Activated T-helper 1 cell treated with anti-CD3 and anti-CD28 coated beads, Interleukin-12 subunit alpha, Interleukin-12 subunit beta, Interleukin-2, Interleukin-4 antibody, amounts not matched to agents 30 ng/mL and 10 ng/mL and 1 ng/mL, durations not matched to agents 14 hours and 24 hours and 36 hours (primary cell): ENCODE measurements around the gene CYLD. TPM values are rescaled to one million over a fixed set of nuclear protein-coding genes. Genes with fewer than 3 reads are reported as not detected.
A peak's percentile ranks its signal among the peaks of the same experiment; 100 is the strongest.

ENCODE experiments used
- DNase-seq: peaks from one replicate; pipeline ENCODE4 v3.0.0; 2021; ENCODE audit warnings: low spot score
- H3K27ac Mint-ChIP-seq: one replicate; pipeline ENCODE4 v1.8.0; 2021; ENCODE audit warnings: mild to moderate bottlenecking, mixed read lengths
- H3K27me3 Mint-ChIP-seq: one replicate; pipeline ENCODE4 v1.8.0; 2022; ENCODE audit warnings: mild to moderate bottlenecking, moderate library complexity, mixed read lengths; ENCODE audit not compliant: insufficient read depth
- H3K36me3 Mint-ChIP-seq: one replicate; pipeline ENCODE4 v1.8.0; 2021; ENCODE audit warnings: low read depth, mixed read lengths
- H3K4me1 Mint-ChIP-seq: one replicate; pipeline ENCODE4 v1.8.0; 2021; ENCODE audit warnings: low read depth, mixed read lengths
- H3K4me3 Mint-ChIP-seq: one replicate; pipeline ENCODE4 v1.8.0; 2021; ENCODE audit warnings: mild to moderate bottlenecking, moderate library complexity, mixed read lengths
- H3K9me3 Mint-ChIP-seq: one replicate; pipeline ENCODE4 v1.8.0; 2021; ENCODE audit warnings: mixed read lengths
- intact Hi-C: fragments of 100-400 bp; cut with micrococcal nuclease; formaldehyde crosslinking; loops from one replicate; pipeline ENCODE4 v1.15.1; 2024
- total RNA-seq: library from RNA; stranded (reverse); gene quantifications from 2 replicates; pipeline ENCODE4 v1.2.3, GENCODE V29; 2022

Gene CYLD
- total RNA-seq, 1 donor from 2014 or later, result 219 TPM

DNA sequence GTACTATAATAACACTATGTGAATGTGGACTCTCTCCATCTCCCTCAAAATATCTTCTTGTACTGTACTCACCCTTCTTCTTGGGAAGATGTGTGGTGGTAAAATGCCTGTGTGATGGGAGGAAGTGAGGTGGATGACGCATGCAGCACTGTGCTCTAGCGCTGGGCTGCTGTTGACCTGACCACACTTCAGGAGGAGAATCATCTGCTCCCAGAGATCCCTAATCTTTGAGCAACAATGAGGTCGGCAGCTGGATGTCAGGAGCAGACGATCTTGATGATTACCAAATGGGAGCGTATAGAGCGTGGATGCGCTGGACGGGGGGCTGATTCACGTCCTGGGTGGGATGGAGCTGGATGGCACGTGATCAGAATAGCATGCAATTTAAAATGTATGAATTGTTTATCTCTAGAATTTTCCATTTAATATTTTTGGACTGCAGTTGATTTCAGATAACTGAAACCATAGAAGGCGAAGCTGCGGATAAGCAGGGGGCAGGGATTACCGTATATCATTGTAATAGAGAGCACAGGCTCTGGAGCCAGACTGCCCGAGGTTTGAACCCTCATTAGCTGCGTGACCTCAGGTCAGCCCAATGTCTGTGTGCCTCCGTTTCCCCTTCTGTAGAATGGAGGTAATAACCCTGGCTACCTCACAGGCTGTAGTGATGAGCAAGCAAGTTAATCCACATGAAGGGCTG lies 23.7 kb upstream of the CYLD start:
- Mint-ChIP-seq H3K4me3 (no peak overlapping the region), H3K36me3 (peaks cover 21% of the 10 kb centered on the region), H3K9me3 (peaks cover 9% of the 10 kb centered on the region), H3K27ac (no peak overlapping the region), H3K4me1 (peaks cover 42% of the 10 kb centered on the region), H3K27me3 (no peaks in the 10 kb centered on the region)
- no peak for DNase-seq
- intact Hi-C loops, result no loop called here

GRCh38 chr16:50718761-50719400 lies 23.0 kb upstream of the CYLD start:
- intact Hi-C loops, result no loop called here
- H3K4me3 Mint-ChIP-seq, result no peak overlapping the region
- no peak for DNase-seq

GRCh38 chr16:50719401-50720337 lies 22.2 kb upstream of the CYLD start:
- no peak overlapping the region for H3K4me3 Mint-ChIP-seq
- H3K27ac Mint-ChIP-seq, result peak overlapping the region; percentile 21
- intact Hi-C loops, result no loop called here
- H3K36me3 Mint-ChIP-seq, result peaks cover 35% of the 10 kb centered on the region
- DNase-seq, result no peak
- H3K27me3 Mint-ChIP-seq, result no peaks in the 10 kb centered on the region
- peaks cover 47% of the 10 kb centered on the region for H3K4me1 Mint-ChIP-seq
- peaks cover 24% of the 10 kb centered on the region for H3K9me3 Mint-ChIP-seq

More at GRCh38 chr16:50718761-50719400, 23.0 kb upstream of the CYLD start:
- H3K4me1 Mint-ChIP-seq, result peaks cover 44% of the 10 kb centered on the region
- H3K27ac Mint-ChIP-seq, result no peak overlapping the region
- H3K9me3 Mint-ChIP-seq, result peaks cover 16% of the 10 kb centered on the region
- H3K27me3 Mint-ChIP-seq, result no peaks in the 10 kb centered on the region
- peaks cover 28% of the 10 kb centered on the region for H3K36me3 Mint-ChIP-seq

DNA sequence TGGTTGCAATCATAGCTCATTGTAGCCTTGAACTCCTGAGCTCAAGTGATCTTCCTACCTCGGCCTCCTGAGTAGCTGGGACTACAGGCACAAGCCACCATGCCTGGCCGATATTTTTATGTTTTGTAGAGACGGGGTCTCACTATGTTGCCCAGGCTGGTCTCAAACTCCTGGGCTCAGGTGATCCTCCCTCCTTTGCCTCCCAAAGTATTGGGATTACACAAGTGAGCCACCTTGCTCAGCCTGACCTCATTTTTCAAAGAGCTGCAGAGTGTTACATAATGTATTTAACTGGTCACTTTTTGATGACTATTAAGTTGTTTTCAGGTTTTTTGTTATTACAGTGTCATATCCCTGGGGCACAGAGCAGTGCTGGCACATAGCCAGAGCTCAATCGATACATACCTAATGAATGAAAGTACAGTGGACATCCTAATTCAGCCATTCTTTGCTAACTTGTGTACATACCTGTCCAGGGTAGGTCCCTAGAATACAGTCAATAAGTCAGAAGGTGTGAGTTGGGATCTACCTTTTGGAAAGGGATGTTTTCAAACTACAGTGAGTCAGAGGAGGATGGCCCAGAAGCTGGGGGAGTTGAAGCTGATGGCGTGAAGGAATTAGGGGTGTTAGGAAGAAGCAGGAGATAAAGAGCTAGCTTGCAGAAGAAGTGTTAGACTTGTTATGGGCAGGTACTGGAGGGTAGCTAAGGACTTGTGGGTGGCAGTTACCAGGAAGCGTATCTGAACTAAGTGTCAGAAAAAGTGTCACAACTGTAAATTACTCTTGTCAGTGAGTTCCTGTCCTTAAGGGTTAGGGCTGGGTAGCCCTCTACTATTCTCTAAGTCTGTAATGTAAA lies 20.1 kb upstream of the CYLD start:
- DNase-seq, result no peak
- Mint-ChIP-seq H3K4me3 (no peak overlapping the region), H3K36me3 (peaks cover 48% of the 10 kb centered on the region), H3K27ac (peak overlapping the region; percentile 59), H3K4me1 (peaks cover 43% of the 10 kb centered on the region), H3K27me3 (no peaks in the 10 kb centered on the region), H3K9me3 (peaks cover 33% of the 10 kb centered on the region)
- intact Hi-C loops, result no loop called here

GRCh38 chr16:50722405-50722737 lies 19.5 kb upstream of the CYLD start:
- Mint-ChIP-seq H3K9me3 (peaks cover 33% of the 10 kb centered on the region), H3K27ac (peak overlapping the region; percentile 59), H3K4me3 (no peak overlapping the region), H3K4me1 (peaks cover 37% of the 10 kb centered on the region), H3K27me3 (no peaks in the 10 kb centered on the region), H3K36me3 (peaks cover 48% of the 10 kb centered on the region)
- intact Hi-C loops, result no loop called here
- DNase-seq, result no peak

GRCh38 chr16:50722960-50723359 lies 18.9 kb upstream of the CYLD start:
- intact Hi-C loops, result no loop called here
- Mint-ChIP-seq H3K27me3 (no peaks in the 10 kb centered on the region), H3K4me1 (peaks cover 33% of the 10 kb centered on the region), H3K27ac (no peak overlapping the region), H3K4me3 (no peak overlapping the region), H3K9me3 (peaks cover 33% of the 10 kb centered on the region), H3K36me3 (peaks cover 49% of the 10 kb centered on the region)
- no peak for DNase-seq

DNA sequence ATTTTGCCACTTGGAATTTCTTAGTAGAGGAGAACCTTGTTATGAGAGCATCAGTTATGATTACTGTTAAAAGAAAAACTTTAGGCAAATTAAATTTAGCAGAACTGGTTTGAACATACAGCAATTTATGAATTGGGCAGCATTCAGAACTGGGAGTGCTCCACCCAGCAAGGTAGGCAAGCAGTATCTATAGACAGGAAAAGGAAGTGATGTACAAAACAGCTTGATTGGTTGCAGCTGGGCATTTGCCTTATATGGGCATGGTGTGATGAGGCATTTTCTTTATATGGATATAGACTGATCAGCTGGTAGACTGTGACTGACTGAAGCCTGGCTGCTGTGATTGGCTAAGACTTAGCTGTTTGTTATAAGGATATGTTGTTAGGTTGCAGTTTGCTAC lies 17.6 kb upstream of the CYLD start:
- Mint-ChIP-seq H3K9me3 (peaks cover 33% of the 10 kb centered on the region), H3K4me1 (peaks cover 29% of the 10 kb centered on the region)
- intact Hi-C loops, result no loop called here

DNA sequence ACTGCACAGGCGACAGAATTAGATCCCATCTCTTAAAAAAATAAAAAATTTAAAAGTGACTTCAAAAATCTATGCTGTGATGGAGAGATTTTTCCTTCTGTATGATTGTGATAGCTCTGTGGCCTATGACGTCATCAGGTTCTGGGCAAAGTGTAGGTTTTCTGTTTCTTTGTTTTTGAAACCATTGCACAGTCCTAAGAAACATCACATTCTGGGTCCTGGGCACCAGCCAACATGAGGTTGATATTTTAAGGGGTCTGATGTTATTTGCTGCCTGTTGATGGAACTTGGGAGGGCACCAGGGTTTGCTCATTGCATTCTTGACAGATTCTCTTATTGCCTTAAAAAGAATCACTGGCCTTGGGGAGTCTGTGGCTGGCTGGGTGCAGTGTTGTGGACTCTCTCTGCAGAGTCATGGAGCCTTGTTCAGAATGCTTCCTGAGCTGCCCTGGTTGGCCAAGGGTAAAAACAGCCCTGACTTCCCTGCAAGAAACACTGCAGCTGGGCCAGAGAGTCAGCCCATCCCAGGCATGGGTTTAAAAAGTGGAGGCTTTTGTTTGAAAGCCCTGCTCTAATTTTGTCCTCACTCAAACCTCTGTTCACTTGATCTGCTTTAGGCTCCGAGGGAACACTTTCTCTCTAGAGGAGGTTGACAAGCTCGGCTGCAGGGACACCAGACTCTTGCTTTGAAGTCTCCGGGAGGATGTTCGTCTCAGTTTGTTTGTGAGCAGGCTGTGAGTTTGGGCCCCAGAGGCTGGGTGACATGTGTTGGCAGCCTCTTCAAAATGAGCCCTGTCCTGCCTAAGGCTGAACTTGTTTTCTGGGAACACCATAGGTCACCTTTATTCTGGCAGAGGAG lies 10.5 kb upstream of the CYLD start:
- intact Hi-C loops, result no loop called here
- no peaks in the 10 kb centered on the region for H3K9me3 Mint-ChIP-seq

More for the DNA sequence above, 17.6 kb upstream of the CYLD start:
- no peak for DNase-seq
- Mint-ChIP-seq H3K27ac (no peak overlapping the region), H3K27me3 (no peaks in the 10 kb centered on the region), H3K36me3 (peaks cover 53% of the 10 kb centered on the region), H3K4me3 (no peak overlapping the region)

GRCh38 chr16:50731989-50732832 lies 9.7 kb upstream of the CYLD start:
- H3K27ac Mint-ChIP-seq, result peak overlapping the region; percentile 19
- no peak overlapping the region for H3K4me3 Mint-ChIP-seq
- no peak for DNase-seq
- H3K36me3 Mint-ChIP-seq, result peaks cover 39% of the 10 kb centered on the region
- no peaks in the 10 kb centered on the region for H3K9me3 Mint-ChIP-seq
- no peaks in the 10 kb centered on the region for H3K27me3 Mint-ChIP-seq
- intact Hi-C loops, result no loop called here
- peaks cover 46% of the 10 kb centered on the region for H3K4me1 Mint-ChIP-seq

More for the DNA sequence above, 10.5 kb upstream of the CYLD start:
- H3K4me3 Mint-ChIP-seq, result peak overlapping the region; percentile 28
- peaks cover 38% of the 10 kb centered on the region for H3K36me3 Mint-ChIP-seq
- H3K27me3 Mint-ChIP-seq, result no peaks in the 10 kb centered on the region
- DNase-seq, result no peak
- peaks cover 37% of the 10 kb centered on the region for H3K4me1 Mint-ChIP-seq
- H3K27ac Mint-ChIP-seq, result peak overlapping the region; percentile 75

DNA sequence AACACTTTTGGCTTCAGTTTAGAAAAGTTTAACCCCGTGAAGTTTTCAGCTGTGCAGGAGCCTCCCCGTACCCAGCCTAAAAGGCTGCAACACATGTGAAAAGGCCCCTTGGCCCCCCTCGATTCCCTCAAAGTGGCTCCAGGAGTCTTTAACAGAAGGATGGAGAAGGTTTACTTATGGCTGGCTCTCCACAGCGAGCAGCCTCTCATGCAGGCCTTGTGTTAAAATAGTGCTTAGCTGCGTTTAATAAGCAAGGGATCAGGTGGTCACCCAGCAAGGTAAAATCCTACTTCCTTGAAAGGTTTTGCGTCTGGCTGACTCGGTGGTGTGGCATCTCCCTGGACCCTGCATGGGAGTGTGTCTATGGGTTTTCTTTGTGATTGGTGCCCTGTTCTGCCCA lies 8.4 kb upstream of the CYLD start:
- intact Hi-C loops, result no loop called here
- DNase-seq, result no peak
- H3K4me3 Mint-ChIP-seq, result no peak overlapping the region
- peaks cover 35% of the 10 kb centered on the region for H3K36me3 Mint-ChIP-seq
- H3K27me3 Mint-ChIP-seq, result no peaks in the 10 kb centered on the region
- peaks cover 49% of the 10 kb centered on the region for H3K4me1 Mint-ChIP-seq
- H3K9me3 Mint-ChIP-seq, result no peaks in the 10 kb centered on the region
- no peak overlapping the region for H3K27ac Mint-ChIP-seq

GRCh38 chr16:50735629-50736122 lies 6.2 kb upstream of the CYLD start:
- Mint-ChIP-seq H3K27ac (peak overlapping the region; percentile 35), H3K4me1 (peaks cover 63% of the 10 kb centered on the region), H3K27me3 (no peaks in the 10 kb centered on the region), H3K36me3 (peaks cover 35% of the 10 kb centered on the region), H3K4me3 (peak overlapping the region; percentile 4), H3K9me3 (no peaks in the 10 kb centered on the region)
- DNase-seq, result no peak
- intact Hi-C loops, result no loop called here
